ENCODE measurements around the gene GBA2. TPM values are rescaled to one million over a fixed set of nuclear protein-coding genes. Genes with fewer than 3 reads are reported as not detected.

Gene GBA2
- polyA plus RNA-seq, 1 of the 3 experiments (the other 2 are of a cell fraction) = 71.5 TPM

DNA sequence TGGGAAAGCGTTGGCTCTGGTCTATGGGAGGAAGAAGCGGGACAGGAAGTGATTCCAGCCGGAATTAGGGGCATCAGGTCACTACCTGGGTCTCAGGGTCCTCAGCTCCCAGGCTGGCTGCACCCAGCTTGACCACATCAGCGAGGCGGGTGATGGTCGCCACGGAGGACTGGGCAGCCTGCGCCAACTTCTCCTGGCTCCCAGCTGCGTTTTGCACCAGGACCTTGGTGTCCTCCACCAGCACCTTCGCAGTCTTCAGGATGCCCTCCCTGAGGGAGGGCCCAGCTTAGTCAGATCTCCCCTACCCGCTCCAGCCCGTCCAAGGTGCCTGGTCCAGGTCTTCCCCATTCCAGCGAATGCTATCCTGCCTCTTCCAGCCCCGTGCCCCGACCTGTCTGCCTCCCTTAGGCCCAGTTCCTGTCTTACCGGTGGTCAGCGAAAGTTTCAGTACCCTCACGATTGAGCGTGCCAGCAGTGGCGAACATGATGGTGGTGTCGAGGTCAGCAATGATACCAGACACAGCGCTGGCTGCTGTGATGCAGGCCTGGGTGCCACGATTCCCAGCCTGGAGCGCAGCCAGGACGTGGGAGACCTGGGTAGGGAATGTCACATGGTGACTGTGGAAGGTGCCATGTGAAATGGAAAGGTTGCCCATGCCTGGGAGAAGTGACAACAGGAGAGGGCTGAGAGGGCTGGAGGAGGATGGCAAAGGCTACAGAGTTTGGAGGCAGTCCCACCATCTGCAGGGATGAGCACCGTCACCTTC lies 44.9 kb downstream of the GBA2 start:
- no peak for DNase-seq
- Histone ChIP-seq H3K9me3 (no peaks in the 10 kb centered on the region), H3K79me2 (ENCODE audit: insufficient read depth) (no peaks in the 10 kb centered on the region; the same call in 1 of the 2 replicates), H3K36me3 (replicated peaks in 1 of 2; ENCODE audit: control insufficient read depth in 1 of 2, insufficient read depth in 2 of 2, low read length in 1 of 2) (peaks cover 75 to 92% of the 10 kb centered on the region in 2 experiments), H3K27ac (ENCODE audit: low read depth in 2 of 2, low read length in 1 of 2) (no peak overlapping the region), H3K9me2 (no peaks in the 10 kb centered on the region), H3K4me3 (ENCODE audit: low read depth in 2 of 2, low read length in 1 of 2) (no peak overlapping the region), H3K27me3 (ENCODE audit: insufficient read depth) (no peaks in the 10 kb centered on the region), H3K4me1 (ENCODE audit: control insufficient read depth in 1 of 2, insufficient read depth in 2 of 2, low read depth in 1 of 2, low read length in 1 of 2) (no peaks in the 10 kb centered on the region), H2AFZ (ENCODE audit: low read depth) (no peak overlapping the region), H3K4me2 (no peak overlapping the region), H3K9ac (no peak overlapping the region), H4K20me1 (ENCODE audit: insufficient read depth) (no peaks in the 10 kb centered on the region), H3F3A (replicated peaks; ENCODE audit: insufficient read depth) (peaks cover 18% of the 10 kb centered on the region)
- ChIA-PET CTCF (interaction anchor here (1.1 to 19.9 kb wide), 5 partner anchors 8 to 58 kb away, joined by 3 to 183 read pairs (median 5); partner anchors contain the start of gene TLN1), POLR2A (no interaction called here)
- WGBS (ENCODE audit: low lambda C conversion rate) = 95% methylated on average over 15 of the region's 26 CpGs
- no peak for TF ChIP-seq SIN3A (IDR thresholded peaks at IDR 0.05; ENCODE audit: borderline replicate concordance, low read depth, low read length)

GRCh38 chr9:35702696-35703095 lies 46.3 kb downstream of the GBA2 start:
- ChIA-PET POLR2A (no interaction called here), CTCF (interaction anchor here (1.1 to 1.4 kb wide), 2 partner anchors 29 to 56 kb away, joined by 3 read pairs; partner anchors contain the start of gene TLN1)
- Histone ChIP-seq H3K9me2 (no peaks in the 10 kb centered on the region), H3K27me3 (ENCODE audit: insufficient read depth) (no peaks in the 10 kb centered on the region), H3K4me2 (no peak overlapping the region), H3K9ac (no peak overlapping the region), H3K27ac (ENCODE audit: low read depth in 2 of 2, low read length in 1 of 2) (no peak overlapping the region), H3K4me3 (ENCODE audit: low read depth in 2 of 2, low read length in 1 of 2) (no peak overlapping the region), H3K9me3 (no peaks in the 10 kb centered on the region), H3K4me1 (ENCODE audit: control insufficient read depth in 1 of 2, insufficient read depth in 2 of 2, low read depth in 1 of 2, low read length in 1 of 2) (no peaks in the 10 kb centered on the region), H4K20me1 (ENCODE audit: insufficient read depth) (no peaks in the 10 kb centered on the region), H3F3A (replicated peaks; ENCODE audit: insufficient read depth) (peaks cover 20% of the 10 kb centered on the region), H3K79me2 (ENCODE audit: insufficient read depth) (no peaks in the 10 kb centered on the region), H3K36me3 (replicated peaks in 1 of 2; ENCODE audit: control insufficient read depth in 1 of 2, insufficient read depth in 2 of 2, low read length in 1 of 2) (peaks cover 63 to 92% of the 10 kb centered on the region in 2 experiments), H2AFZ (ENCODE audit: low read depth) (no peak overlapping the region)
- no peak for TF ChIP-seq TCF12 (IDR thresholded peaks at IDR 0.05)
- no peak for TF ChIP-seq CHD2 (IDR thresholded peaks at IDR 0.05; ENCODE audit: low read length, partially characterized antibody)
- no peak for TF ChIP-seq NFIC (IDR thresholded peaks at IDR 0.05; ENCODE audit: borderline replicate concordance)
- TF ChIP-seq FOSL2 (IDR thresholded peaks at IDR 0.05; ENCODE audit: borderline replicate concordance, low read depth) = no peak
- TF ChIP-seq EZH2phosphoT487 (IDR thresholded peaks at IDR 0.05; ENCODE audit: borderline replicate concordance, low read depth) = no peak
- no peak for DNase-seq
- 98% methylated on average over 7 of the region's 7 CpGs for WGBS (ENCODE audit: low lambda C conversion rate)

- Histone ChIP-seq H2AFZ (ENCODE audit: low read depth) (no peak overlapping the region), H3F3A (replicated peaks; ENCODE audit: insufficient read depth) (peaks cover 32% of the 10 kb centered on the region)
- CTCF ChIA-PET = interaction anchor here (0.8 to 8.3 kb wide), 5 partner anchors 9 to 43 kb away, joined by 3 to 103 read pairs (median 6); partner anchors contain the start of genes ARHGEF39, CCDC107, CREB3 and RMRP
These were observed 48.1 kb downstream of the GBA2 start for GRCh38 chr9:35700942-35701341.

More at GRCh38 chr9:35700942-35701341, 48.1 kb downstream of the GBA2 start:
- H3K4me3 ChIP-seq (ENCODE audit: low read depth in 2 of 2, low read length in 1 of 2) = no peak overlapping the region
- H3K79me2 ChIP-seq (ENCODE audit: insufficient read depth) = no peaks in the 10 kb centered on the region
- H3K9ac ChIP-seq = no peak overlapping the region
- no peaks in the 10 kb centered on the region for H3K9me3 ChIP-seq
- no peak overlapping the region for H3K4me2 ChIP-seq
- TF ChIP-seq FOXM1 (IDR thresholded peaks at IDR 0.05; ENCODE audit: low read depth) = no peak
- TF ChIP-seq TEAD4 (IDR thresholded peaks at IDR 0.05; ENCODE audit: borderline replicate concordance, insufficient read depth) = no peak
- no peak for TF ChIP-seq RXRA (IDR thresholded peaks at IDR 0.05; ENCODE audit: borderline replicate concordance, low read depth)
- TF ChIP-seq TAF1 (IDR thresholded peaks at IDR 0.05; ENCODE audit: borderline replicate concordance, low read depth, low read length) = no peak
- no peak for TF ChIP-seq FOXJ3 (CRISPR knock-in tag; IDR thresholded peaks at IDR 0.05)
- TF ChIP-seq NRF1 (IDR thresholded peaks at IDR 0.05; ENCODE audit: low read depth, low read length) = no peak
- TF ChIP-seq, protein P1, sequence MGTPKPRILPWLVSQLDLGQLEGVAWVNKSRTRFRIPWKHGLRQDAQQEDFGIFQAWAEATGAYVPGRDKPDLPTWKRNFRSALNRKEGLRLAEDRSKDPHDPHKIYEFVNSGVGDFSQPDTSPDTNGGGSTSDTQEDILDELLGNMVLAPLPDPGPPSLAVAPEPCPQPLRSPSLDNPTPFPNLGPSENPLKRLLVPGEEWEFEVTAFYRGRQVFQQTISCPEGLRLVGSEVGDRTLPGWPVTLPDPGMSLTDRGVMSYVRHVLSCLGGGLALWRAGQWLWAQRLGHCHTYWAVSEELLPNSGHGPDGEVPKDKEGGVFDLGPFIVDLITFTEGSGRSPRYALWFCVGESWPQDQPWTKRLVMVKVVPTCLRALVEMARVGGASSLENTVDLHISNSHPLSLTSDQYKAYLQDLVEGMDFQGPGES (IDR thresholded peaks at IDR 0.05; ENCODE audit: low read depth, low read length) = no peak
- no peaks in the 10 kb centered on the region for H3K4me1 ChIP-seq (ENCODE audit: control insufficient read depth in 1 of 2, insufficient read depth in 2 of 2, low read depth in 1 of 2, low read length in 1 of 2)
- H3K27me3 ChIP-seq (ENCODE audit: insufficient read depth) = no peaks in the 10 kb centered on the region
- H4K20me1 ChIP-seq (ENCODE audit: insufficient read depth) = no peaks in the 10 kb centered on the region
- no peaks in the 10 kb centered on the region for H3K9me2 ChIP-seq
- POLR2A ChIA-PET = no interaction called here
- H3K27ac ChIP-seq (ENCODE audit: low read depth in 2 of 2, low read length in 1 of 2) = no peak overlapping the region
- DNase-seq = no peak
- H3K36me3 ChIP-seq (replicated peaks in 1 of 2; ENCODE audit: control insufficient read depth in 1 of 2, insufficient read depth in 2 of 2, low read length in 1 of 2) = peaks cover 55 to 87% of the 10 kb centered on the region in 2 experiments

Measured in SK-N-SH (cell line).